GM21737 (cell line): Measurements from ENCODE around the gene CCDC7.
"Not testable (repeated sequence)": the region's sequence is repeated elsewhere in the genome, so short reads cannot be mapped to it uniquely, and the experiment has no call there.

Experiments used
- ATAC-seq: cut with Tn5 transposase; IDR thresholded peaks from one replicate; pipeline ENCODE4 v1.9.1; 2021; ENCODE audit warnings: mild to moderate bottlenecking, moderate library complexity; ENCODE audit not compliant: unreplicated experiment

Gene CCDC7

GRCh38 chr10:32687546-32687945, 241.6 kb downstream of the CCDC7 start:
- ATAC-seq: no peak

GRCh38 chr10:32692174-32692573, 246.2 kb downstream of the CCDC7 start:
- ATAC-seq: no peak

- ATAC-seq: no peak
These were observed 247.6 kb downstream of the CCDC7 start for GRCh38 chr10:32693441-32693979.

GRCh38 chr10:32699683-32700082, 253.7 kb downstream of the CCDC7 start:
- ATAC-seq: not testable (repeated sequence)

- no peak for ATAC-seq
These were observed 267.6 kb downstream of the CCDC7 start for GRCh38 chr10:32713560-32713959.

GRCh38 chr10:32731527-32731926, 285.6 kb downstream of the CCDC7 start:
- no peak for ATAC-seq

- no peak for ATAC-seq
These were observed 293.0 kb downstream of the CCDC7 start for GRCh38 chr10:32738958-32739357.

- ATAC-seq: no peak
These were observed 298.4 kb downstream of the CCDC7 start for GRCh38 chr10:32744321-32744720.

GRCh38 chr10:32746869-32747268, 300.9 kb downstream of the CCDC7 start:
- ATAC-seq: no peak

GRCh38 chr10:32751582-32751981, 305.6 kb downstream of the CCDC7 start:
- no peak for ATAC-seq

GRCh38 chr10:32754900-32755299, 309.0 kb downstream of the CCDC7 start:
- ATAC-seq: not testable (repeated sequence)

GRCh38 chr10:32771217-32771616, 325.3 kb downstream of the CCDC7 start:
- ATAC-seq: no peak

- no peak for ATAC-seq
These were observed 327.2 kb downstream of the CCDC7 start for GRCh38 chr10:32773105-32773504.

- ATAC-seq: no peak
These were observed 341.0 kb downstream of the CCDC7 start for GRCh38 chr10:32786968-32787367.

- no peak for ATAC-seq
These were observed 341.8 kb downstream of the CCDC7 start for GRCh38 chr10:32787690-32788284.

- no peak for ATAC-seq
These were observed 342.4 kb downstream of the CCDC7 start for GRCh38 chr10:32788359-32788758.

GRCh38 chr10:32790483-32790882, 344.5 kb downstream of the CCDC7 start:
- ATAC-seq: no peak

- no peak for ATAC-seq
These were observed 347.1 kb downstream of the CCDC7 start for GRCh38 chr10:32793033-32793432.

- no peak for ATAC-seq
These were observed 349.8 kb downstream of the CCDC7 start for GRCh38 chr10:32795598-32796183.

- not testable (repeated sequence) for ATAC-seq
These were observed 351.5 kb downstream of the CCDC7 start for GRCh38 chr10:32797393-32797792.

GRCh38 chr10:32846974-32847373, 401.0 kb downstream of the CCDC7 start:
- ATAC-seq: no peak

- no peak for ATAC-seq
These were observed 405.4 kb downstream of the CCDC7 start for GRCh38 chr10:32851301-32851700.

GRCh38 chr10:32854435-32854834, 408.5 kb downstream of the CCDC7 start:
- ATAC-seq: no peak
